ENCODE data around the gene TRIP12. TPM values are rescaled to one million over a fixed set of nuclear protein-coding genes. Genes with fewer than 3 reads are reported as not detected.

Gene TRIP12
- total and polyA plus RNA-seq, 2 of the 13 experiments (the other 11 are each of a cell fraction or from before 2014, with no cell fraction given), result 72.1 to 153 TPM

DNA sequence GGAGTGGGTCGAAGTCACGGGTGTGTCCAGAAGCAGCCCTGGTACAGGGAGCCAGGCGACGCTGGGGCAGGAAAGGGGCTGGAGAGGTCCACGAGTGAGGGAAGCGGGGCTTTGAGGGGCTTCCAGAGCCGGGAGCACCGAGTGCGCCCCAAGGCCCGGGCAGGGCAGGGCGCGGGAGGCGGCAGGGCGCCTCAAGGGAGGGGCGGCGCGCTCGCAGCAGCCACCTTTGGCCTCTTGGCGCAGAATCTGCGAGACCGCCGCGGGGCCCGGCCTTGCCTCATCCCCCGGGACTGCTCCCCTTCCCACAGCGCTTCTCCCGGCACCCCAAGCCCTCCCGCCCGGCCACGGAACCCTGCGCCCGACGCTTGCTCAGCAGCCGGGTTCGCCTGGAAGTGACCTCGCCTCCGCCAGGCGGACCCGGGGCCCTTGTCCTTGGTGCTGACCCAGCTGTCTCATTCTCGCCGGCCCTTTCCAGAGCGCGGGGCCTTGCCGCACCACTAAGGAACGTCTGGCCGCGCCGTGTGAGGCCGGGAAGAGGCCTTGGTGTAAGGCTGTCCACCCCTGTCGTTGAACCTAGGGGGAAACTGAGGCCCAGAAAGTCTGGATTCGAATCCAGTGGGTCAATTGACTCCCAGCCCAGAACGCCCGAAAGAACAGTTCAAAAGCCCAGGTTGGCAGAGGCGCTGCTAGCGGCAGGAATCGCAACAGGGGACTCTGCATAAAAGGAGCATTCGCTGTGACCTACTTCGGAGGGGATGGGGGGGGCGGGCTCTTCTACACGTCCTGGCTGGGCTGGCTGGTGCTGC is 206.9 kb downstream of the TRIP12 start (continued):
- TF ChIP-seq ZNF605 (CRISPR knock-in tag; IDR thresholded peaks at IDR 0.05) (peak; percentile 25; the same call in 1 of the 2 replicates), ZFP36 (IDR thresholded peaks at IDR 0.05; ENCODE audit: borderline replicate concordance, low read depth, low read length, partially characterized antibody) (no peak), YY1 (IDR thresholded peaks at IDR 0.05; ENCODE audit: insufficient read depth, insufficient replicate concordance, low read depth, low read length) (no peak), ASH2L (IDR thresholded peaks at IDR 0.05; ENCODE audit: insufficient read length, low read depth, low read length) (no peak), ETV6 (CRISPR knock-in tag; conservative IDR thresholded peaks at IDR 0.05) (peak; percentile 86; the same call in 1 of the 2 replicates), DR1 (CRISPR knock-in tag; IDR thresholded peaks at IDR 0.05) (0 out of 2 replicates have a peak, but pooled peaks have one; percentile 55), ZNF674 (CRISPR knock-in tag; IDR thresholded peaks at IDR 0.05; ENCODE audit: low read depth) (no peak), NFATC3 (CRISPR knock-in tag; IDR thresholded peaks at IDR 0.05) (no peak), FOXP1 (IDR thresholded peaks at IDR 0.05) (no peak), FOXP1 (CRISPR knock-in tag; IDR thresholded peaks at IDR 0.05) (no peak), SYNCRIP (IDR thresholded peaks at IDR 0.05; ENCODE audit: insufficient read depth, low read depth, low read length) (no peak), ZNF737 (CRISPR knock-in tag; IDR thresholded peaks at IDR 0.05; ENCODE audit: borderline replicate concordance) (no peak), ZNF7 (CRISPR knock-in tag; IDR thresholded peaks at IDR 0.05) (no peak; the same call in 1 of the 2 replicates), JUNB (CRISPR knock-in tag; IDR thresholded peaks at IDR 0.05; ENCODE audit: borderline replicate concordance) (no peak), ZNF614 (CRISPR knock-in tag; IDR thresholded peaks at IDR 0.05; ENCODE audit: borderline replicate concordance) (peak; percentile 38; the same call in 1 of the 2 replicates), ZFP62 (CRISPR knock-in tag; IDR thresholded peaks at IDR 0.05) (no peak), HMG20A (CRISPR knock-in tag; IDR thresholded peaks at IDR 0.05; ENCODE audit: borderline replicate concordance) (no peak), NFKB2 (CRISPR knock-in tag; IDR thresholded peaks at IDR 0.05; ENCODE audit: borderline replicate concordance) (peak; percentile 87; the same call in 1 of the 2 replicates), CENPT (CRISPR knock-in tag; IDR thresholded peaks at IDR 0.05; ENCODE audit: low read depth) (no peak)
- TF ChIP-seq, protein P1, sequence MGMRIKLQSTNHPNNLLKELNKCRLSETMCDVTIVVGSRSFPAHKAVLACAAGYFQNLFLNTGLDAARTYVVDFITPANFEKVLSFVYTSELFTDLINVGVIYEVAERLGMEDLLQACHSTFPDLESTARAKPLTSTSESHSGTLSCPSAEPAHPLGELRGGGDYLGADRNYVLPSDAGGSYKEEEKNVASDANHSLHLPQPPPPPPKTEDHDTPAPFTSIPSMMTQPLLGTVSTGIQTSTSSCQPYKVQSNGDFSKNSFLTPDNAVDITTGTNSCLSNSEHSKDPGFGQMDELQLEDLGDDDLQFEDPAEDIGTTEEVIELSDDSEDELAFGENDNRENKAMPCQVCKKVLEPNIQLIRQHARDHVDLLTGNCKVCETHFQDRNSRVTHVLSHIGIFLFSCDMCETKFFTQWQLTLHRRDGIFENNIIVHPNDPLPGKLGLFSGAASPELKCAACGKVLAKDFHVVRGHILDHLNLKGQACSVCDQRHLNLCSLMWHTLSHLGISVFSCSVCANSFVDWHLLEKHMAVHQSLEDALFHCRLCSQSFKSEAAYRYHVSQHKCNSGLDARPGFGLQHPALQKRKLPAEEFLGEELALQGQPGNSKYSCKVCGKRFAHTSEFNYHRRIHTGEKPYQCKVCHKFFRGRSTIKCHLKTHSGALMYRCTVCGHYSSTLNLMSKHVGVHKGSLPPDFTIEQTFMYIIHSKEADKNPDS (CRISPR knock-in tag; IDR thresholded peaks at IDR 0.05), result no peak
- TF ChIP-seq, protein P2, sequence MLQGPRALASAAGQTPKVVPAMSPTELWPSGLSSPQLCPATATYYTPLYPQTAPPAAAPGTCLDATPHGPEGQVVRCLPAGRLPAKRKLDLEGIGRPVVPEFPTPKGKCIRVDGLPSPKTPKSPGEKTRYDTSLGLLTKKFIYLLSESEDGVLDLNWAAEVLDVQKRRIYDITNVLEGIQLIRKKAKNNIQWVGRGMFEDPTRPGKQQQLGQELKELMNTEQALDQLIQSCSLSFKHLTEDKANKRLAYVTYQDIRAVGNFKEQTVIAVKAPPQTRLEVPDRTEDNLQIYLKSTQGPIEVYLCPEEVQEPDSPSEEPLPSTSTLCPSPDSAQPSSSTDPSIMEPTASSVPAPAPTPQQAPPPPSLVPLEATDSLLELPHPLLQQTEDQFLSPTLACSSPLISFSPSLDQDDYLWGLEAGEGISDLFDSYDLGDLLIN (CRISPR knock-in tag; IDR thresholded peaks at IDR 0.05; ENCODE audit: borderline replicate concordance), result peak; percentile 49; the same call in 1 of the 2 replicates
- TF ChIP-seq, protein P3, sequence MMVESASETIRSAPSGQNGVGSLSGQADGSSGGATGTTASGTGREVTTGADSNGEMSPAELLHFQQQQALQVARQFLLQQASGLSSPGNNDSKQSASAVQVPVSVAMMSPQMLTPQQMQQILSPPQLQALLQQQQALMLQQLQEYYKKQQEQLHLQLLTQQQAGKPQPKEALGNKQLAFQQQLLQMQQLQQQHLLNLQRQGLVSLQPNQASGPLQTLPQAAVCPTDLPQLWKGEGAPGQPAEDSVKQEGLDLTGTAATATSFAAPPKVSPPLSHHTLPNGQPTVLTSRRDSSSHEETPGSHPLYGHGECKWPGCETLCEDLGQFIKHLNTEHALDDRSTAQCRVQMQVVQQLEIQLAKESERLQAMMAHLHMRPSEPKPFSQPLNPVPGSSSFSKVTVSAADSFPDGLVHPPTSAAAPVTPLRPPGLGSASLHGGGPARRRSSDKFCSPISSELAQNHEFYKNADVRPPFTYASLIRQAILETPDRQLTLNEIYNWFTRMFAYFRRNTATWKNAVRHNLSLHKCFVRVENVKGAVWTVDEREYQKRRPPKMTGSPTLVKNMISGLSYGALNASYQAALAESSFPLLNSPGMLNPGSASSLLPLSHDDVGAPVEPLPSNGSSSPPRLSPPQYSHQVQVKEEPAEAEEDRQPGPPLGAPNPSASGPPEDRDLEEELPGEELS (CRISPR knock-in tag; IDR thresholded peaks at IDR 0.05), result no peak
